SKM-1 (cell line): ENCODE data around the gene NR5A2.

Experiments
- DNase-seq: peaks from one replicate; lab custom pipeline; 2025; ENCODE audit not compliant: unreplicated experiment; lab: John Stamatoyannopoulos, UW

The NR5A2 gene

GRCh38 chr1:200062143-200062542 is 34.6 kb downstream of the NR5A2 start:
- no peak for DNase-seq

GRCh38 chr1:200072636-200073285 is 45.3 kb downstream of the NR5A2 start:
- no peak for DNase-seq

GRCh38 chr1:200073286-200073637 is 45.8 kb downstream of the NR5A2 start:
- DNase-seq = no peak

GRCh38 chr1:200075522-200075921 is 48.0 kb downstream of the NR5A2 start:
- no peak for DNase-seq

- no peak for DNase-seq
Observed at GRCh38 chr1:200075938-200076546, 48.5 kb downstream of the NR5A2 start.

- no peak for DNase-seq
Observed at GRCh38 chr1:200079232-200079940, 51.9 kb downstream of the NR5A2 start.

- no peak for DNase-seq
Observed at GRCh38 chr1:200081151-200081968, 53.9 kb downstream of the NR5A2 start.

- DNase-seq = no peak
Observed at GRCh38 chr1:200081969-200082245, 54.4 kb downstream of the NR5A2 start.

GRCh38 chr1:200082329-200082728 is 54.8 kb downstream of the NR5A2 start:
- no peak for DNase-seq

GRCh38 chr1:200090252-200091159 is 63.0 kb downstream of the NR5A2 start:
- DNase-seq = no peak

- no peak for DNase-seq
Observed at GRCh38 chr1:200095057-200095577, 67.6 kb downstream of the NR5A2 start.

GRCh38 chr1:200096774-200097173 is 69.3 kb downstream of the NR5A2 start:
- DNase-seq = no peak

- no peak for DNase-seq
Observed at GRCh38 chr1:200099040-200099439, 71.5 kb downstream of the NR5A2 start.

- DNase-seq = no peak
Observed at GRCh38 chr1:200103966-200104583, 76.6 kb downstream of the NR5A2 start.

GRCh38 chr1:200107004-200107470 is 79.5 kb downstream of the NR5A2 start:
- DNase-seq = no peak

- DNase-seq = no peak
Observed at GRCh38 chr1:200108659-200109058, 81.1 kb downstream of the NR5A2 start.

GRCh38 chr1:200112290-200112689 is 84.8 kb downstream of the NR5A2 start:
- no peak for DNase-seq

- peak; percentile 11 for DNase-seq
Observed at GRCh38 chr1:200115532-200115931, 88.0 kb downstream of the NR5A2 start.

GRCh38 chr1:200116324-200116723 is 88.8 kb downstream of the NR5A2 start:
- DNase-seq = no peak
